A673 (cell line): ENCODE data around the gene TOM1L2.

ENCODE experiments used
- EZH2 ChIP-seq: fragments of 200-600 bp; sonication (generic); IDR thresholded peaks from 2 replicates; pipeline ENCODE4 v1.6.1; 2017; ENCODE audit warnings: borderline replicate concordance, low read depth, mild to moderate bottlenecking, mixed read lengths, antibody characterized with exemption, low read length; ENCODE audit not compliant: poor library complexity, severe bottlenecking
- TF ChIP-seq, protein P1 (sequence below): fragments of 300-800, 200-600 bp; sonication (generic); conservative IDR thresholded peaks from 2 replicates; pipeline ENCODE4 v1.5.1; 2017; ENCODE audit warnings: low read depth, mild to moderate bottlenecking, antibody characterized with exemption, low read length, moderate library complexity, mixed read lengths

DNA sequence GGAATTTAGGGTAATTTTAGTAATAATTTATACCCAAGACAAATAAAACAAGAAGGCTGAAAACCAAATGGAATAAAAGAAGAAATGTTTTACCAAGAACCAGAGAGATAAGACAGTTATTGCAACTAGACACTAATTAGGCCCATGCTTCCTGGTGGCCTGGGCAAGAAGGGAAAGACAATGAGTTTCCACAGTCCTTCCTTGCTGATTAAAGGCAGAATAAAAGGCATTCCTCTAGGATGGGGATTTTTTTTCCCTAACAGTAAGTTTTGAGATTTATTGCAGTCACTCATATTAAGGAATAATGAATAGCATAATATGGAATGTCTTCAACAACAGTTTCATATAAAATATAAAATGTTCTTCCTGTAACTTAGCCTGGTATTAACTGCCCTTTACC is 41.5 kb downstream of the TOM1L2 start:
- TF ChIP-seq, protein P1, sequence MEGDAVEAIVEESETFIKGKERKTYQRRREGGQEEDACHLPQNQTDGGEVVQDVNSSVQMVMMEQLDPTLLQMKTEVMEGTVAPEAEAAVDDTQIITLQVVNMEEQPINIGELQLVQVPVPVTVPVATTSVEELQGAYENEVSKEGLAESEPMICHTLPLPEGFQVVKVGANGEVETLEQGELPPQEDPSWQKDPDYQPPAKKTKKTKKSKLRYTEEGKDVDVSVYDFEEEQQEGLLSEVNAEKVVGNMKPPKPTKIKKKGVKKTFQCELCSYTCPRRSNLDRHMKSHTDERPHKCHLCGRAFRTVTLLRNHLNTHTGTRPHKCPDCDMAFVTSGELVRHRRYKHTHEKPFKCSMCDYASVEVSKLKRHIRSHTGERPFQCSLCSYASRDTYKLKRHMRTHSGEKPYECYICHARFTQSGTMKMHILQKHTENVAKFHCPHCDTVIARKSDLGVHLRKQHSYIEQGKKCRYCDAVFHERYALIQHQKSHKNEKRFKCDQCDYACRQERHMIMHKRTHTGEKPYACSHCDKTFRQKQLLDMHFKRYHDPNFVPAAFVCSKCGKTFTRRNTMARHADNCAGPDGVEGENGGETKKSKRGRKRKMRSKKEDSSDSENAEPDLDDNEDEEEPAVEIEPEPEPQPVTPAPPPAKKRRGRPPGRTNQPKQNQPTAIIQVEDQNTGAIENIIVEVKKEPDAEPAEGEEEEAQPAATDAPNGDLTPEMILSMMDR: no peak
- TF ChIP-seq EZH2: no peak
